ENCODE data around the gene ZFP3. TPM values are rescaled to one million over a fixed set of nuclear protein-coding genes. Genes with fewer than 3 reads are reported as not detected.

The ZFP3 gene
- polyA plus RNA-seq, 2 of the 4 experiments (the other 2 are of a cell fraction) = 1.7 to 4.8 TPM

- TF ChIP-seq MYC (IDR thresholded peaks at IDR 0.05; ENCODE audit: borderline replicate concordance, low read length) (no peak), ESRRA (IDR thresholded peaks at IDR 0.05; ENCODE audit: borderline replicate concordance, low read length) (no peak), HOXA7 (CRISPR knock-in tag; IDR thresholded peaks at IDR 0.05) (no peak), TFCP2L1 (CRISPR knock-in tag; IDR thresholded peaks at IDR 0.05) (no peak), FOXS1 (CRISPR knock-in tag; IDR thresholded peaks at IDR 0.05) (no peak), CHD4 (IDR thresholded peaks at IDR 0.05; ENCODE audit: borderline replicate concordance) (no peak), HES2 (IDR thresholded peaks at IDR 0.05) (no peak), JUN (IDR thresholded peaks at IDR 0.05) (no peak), NPAS2 (CRISPR knock-in tag; IDR thresholded peaks at IDR 0.05; ENCODE audit: borderline replicate concordance) (no peak), MAFK (IDR thresholded peaks at IDR 0.05; ENCODE audit: partially characterized antibody) (no peak)
Observed at GRCh38 chr17:5033352-5034015, 44.8 kb upstream of the ZFP3 start (continued).

DNA sequence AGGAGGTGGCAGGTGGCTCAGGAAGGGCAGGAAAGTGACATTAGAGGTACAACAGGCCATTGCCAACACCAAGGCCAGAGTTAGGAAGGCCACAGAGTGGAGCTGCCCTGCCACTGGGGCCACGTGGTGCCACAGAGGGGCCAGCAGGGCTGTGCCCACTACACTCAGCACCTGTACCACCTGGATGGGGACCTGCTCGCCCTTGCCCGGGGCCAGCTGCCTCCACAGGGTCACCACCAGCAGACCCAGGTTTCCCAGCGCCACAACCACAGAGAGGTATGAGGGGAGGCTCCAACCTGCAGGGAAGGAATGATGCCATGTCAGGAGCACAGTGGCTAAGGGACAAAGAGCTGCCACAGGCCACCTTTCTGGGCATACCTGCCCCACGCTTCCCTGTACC lies 44.2 kb upstream of the ZFP3 start:
- no peak overlapping the region for H3K4me2 ChIP-seq
- H3K27ac ChIP-seq = no peak overlapping the region
- ChIA-PET POLR2A (interaction anchor here (1.5 kb wide), 1 partner anchor 14 kb away, joined by 8 read pairs; no protein-coding TSS in a partner anchor), CTCF (interaction anchor here (0.6 to 5.7 kb wide), 9 partner anchors 12 to 300 kb away, joined by 3 to 42 read pairs (median 6); partner anchors contain the start of genes CAMTA2 and CHRNE)
- H3K9me3 ChIP-seq = no peaks in the 10 kb centered on the region
- no peak overlapping the region for H3K4me3 ChIP-seq
- TF ChIP-seq, protein P1, sequence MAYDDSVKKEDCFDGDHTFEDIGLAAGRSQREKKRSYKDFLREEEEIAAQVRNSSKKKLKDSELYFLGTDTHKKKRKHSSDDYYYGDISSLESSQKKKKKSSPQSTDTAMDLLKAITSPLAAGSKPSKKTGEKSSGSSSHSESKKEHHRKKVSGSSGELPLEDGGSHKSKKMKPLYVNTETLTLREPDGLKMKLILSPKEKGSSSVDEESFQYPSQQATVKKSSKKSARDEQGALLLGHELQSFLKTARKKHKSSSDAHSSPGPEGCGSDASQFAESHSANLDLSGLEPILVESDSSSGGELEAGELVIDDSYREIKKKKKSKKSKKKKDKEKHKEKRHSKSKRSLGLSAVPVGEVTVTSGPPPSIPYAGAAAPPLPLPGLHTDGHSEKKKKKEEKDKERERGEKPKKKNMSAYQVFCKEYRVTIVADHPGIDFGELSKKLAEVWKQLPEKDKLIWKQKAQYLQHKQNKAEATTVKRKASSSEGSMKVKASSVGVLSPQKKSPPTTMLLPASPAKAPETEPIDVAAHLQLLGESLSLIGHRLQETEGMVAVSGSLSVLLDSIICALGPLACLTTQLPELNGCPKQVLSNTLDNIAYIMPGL (CRISPR knock-in tag; IDR thresholded peaks at IDR 0.05; ENCODE audit: borderline replicate concordance) = no peak
- TF ChIP-seq EP300 (IDR thresholded peaks at IDR 0.05) = no peak
- TF ChIP-seq HES2 (IDR thresholded peaks at IDR 0.05) = no peak
- no peak for TF ChIP-seq CHD4 (IDR thresholded peaks at IDR 0.05; ENCODE audit: borderline replicate concordance)
- TF ChIP-seq CTCF (IDR thresholded peaks at IDR 0.05) = no peak
- no peak for TF ChIP-seq ZNF302 (CRISPR knock-in tag; IDR thresholded peaks at IDR 0.05)
- TF ChIP-seq, protein P2, sequence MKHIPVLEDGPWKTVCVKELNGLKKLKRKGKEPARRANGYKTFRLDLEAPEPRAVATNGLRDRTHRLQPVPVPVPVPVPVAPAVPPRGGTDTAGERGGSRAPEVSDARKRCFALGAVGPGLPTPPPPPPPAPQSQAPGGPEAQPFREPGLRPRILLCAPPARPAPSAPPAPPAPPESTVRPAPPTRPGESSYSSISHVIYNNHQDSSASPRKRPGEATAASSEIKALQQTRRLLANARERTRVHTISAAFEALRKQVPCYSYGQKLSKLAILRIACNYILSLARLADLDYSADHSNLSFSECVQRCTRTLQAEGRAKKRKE (CRISPR knock-in tag; IDR thresholded peaks at IDR 0.05; ENCODE audit: low read depth) = no peak
- TF ChIP-seq KDM5A (IDR thresholded peaks at IDR 0.05) = no peak
- TF ChIP-seq, protein P3, sequence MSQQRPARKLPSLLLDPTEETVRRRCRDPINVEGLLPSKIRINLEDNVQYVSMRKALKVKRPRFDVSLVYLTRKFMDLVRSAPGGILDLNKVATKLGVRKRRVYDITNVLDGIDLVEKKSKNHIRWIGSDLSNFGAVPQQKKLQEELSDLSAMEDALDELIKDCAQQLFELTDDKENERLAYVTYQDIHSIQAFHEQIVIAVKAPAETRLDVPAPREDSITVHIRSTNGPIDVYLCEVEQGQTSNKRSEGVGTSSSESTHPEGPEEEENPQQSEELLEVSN (IDR thresholded peaks at IDR 0.05; ENCODE audit: borderline replicate concordance, low read depth) = no peak
- TF ChIP-seq CHD2 (IDR thresholded peaks at IDR 0.05; ENCODE audit: low read length, partially characterized antibody) = no peak
- no peak for TF ChIP-seq HOXB5 (CRISPR knock-in tag; IDR thresholded peaks at IDR 0.05)
- TF ChIP-seq EHMT2 (IDR thresholded peaks at IDR 0.05; ENCODE audit: low read depth) = no peak
- no peak for TF ChIP-seq REST (IDR thresholded peaks at IDR 0.05)
- TF ChIP-seq, protein P4, sequence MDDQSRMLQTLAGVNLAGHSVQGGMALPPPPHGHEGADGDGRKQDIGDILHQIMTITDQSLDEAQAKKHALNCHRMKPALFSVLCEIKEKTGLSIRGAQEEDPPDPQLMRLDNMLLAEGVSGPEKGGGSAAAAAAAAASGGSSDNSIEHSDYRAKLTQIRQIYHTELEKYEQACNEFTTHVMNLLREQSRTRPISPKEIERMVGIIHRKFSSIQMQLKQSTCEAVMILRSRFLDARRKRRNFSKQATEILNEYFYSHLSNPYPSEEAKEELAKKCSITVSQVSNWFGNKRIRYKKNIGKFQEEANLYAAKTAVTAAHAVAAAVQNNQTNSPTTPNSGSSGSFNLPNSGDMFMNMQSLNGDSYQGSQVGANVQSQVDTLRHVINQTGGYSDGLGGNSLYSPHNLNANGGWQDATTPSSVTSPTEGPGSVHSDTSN (IDR thresholded peaks at IDR 0.05) = no peak
- no peak for TF ChIP-seq BHLHE40 (IDR thresholded peaks at IDR 0.05; ENCODE audit: low read depth, low read length)
- TF ChIP-seq RAD21 (conservative IDR thresholded peaks at IDR 0.05 in 1 of 2, IDR thresholded peaks at IDR 0.05 in 1 of 2) = no peak
- DNase-seq (ENCODE audit: low read depth in 1 of 2, low spot score in 1 of 2) = no peak
- peaks cover 3% of the 10 kb centered on the region; the same call in 1 of the 3 replicates for H3K4me1 ChIP-seq
- FAIRE-seq = no peak
- WGBS (ENCODE audit: missing lambda C conversion rate) = 84% methylated on average over 5 of the region's 5 CpGs
- ATAC-seq = peak in 1 of 2 experiments; percentile 2; a peak in 2 of 6 replicates
